SH-SY5Y (cell line): ENCODE measurements around the gene FAM120AOS.

Experiments
- GATA2 ChIP-seq: IDR thresholded peaks from 2 replicates; pipeline ENCODE4 v1.6.1; 2011; ENCODE audit warnings: mild to moderate bottlenecking, low read depth, low read length
- GATA3 ChIP-seq: IDR thresholded peaks from 2 replicates; pipeline ENCODE4 v1.6.1; 2011; ENCODE audit warnings: low read depth, mild to moderate bottlenecking, low read length, moderate library complexity

The FAM120AOS gene

GRCh38 chr9:93397661-93398373 is 55.6 kb downstream of the FAM120AOS start:
- TF ChIP-seq GATA3 (no peak), GATA2 (no peak)
